ENCODE data around the gene RNPEPL1.

The RNPEPL1 gene

DNA sequence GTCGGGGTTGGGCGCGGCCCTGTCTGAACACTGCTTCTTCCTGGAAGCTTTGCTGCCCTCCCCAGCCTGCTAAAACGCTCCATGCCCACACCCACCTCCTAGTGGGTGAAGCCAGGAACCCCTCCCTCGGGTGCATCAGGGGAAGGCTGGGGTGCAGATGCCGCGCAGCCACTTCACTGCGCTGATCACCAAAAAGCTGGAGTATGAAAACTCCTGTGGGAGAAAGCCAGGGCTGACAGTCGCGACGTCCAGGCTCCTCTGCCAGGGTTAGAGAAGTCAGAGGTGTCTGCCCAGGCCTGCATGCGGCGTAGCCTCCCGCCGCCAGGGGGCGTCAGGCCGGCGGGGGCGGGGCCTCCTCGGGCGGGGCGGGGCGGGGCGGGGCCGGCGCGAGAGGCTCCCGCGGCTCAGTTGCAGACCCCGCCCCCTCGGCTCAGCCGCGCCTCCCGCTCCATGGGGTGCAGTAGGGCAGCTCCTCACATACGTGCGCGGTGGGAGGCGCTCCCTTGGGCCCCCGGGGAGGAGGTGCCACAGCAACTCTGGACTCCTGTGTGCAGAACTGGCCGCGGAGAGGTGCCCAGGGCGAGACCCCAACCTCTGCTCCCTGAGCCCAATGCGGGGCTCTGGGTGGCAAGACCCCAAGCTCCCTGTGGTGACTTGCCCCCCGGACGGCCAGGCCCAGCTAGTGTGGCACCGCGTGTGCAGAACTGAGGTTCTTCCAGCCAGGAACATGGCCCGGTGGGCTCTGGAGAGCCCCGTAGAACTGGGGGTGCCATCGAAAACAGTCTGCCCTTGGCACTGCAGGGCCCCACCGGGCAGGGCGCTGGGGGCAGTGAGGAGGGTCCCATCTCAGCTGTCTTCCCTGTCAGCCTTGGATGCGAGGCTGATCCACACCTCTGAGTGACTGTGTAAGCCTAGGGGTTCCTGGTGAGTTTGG, 1.8 kb upstream of the RNPEPL1 start:
- Histone ChIP-seq H4K20me1 (ENCODE audit: low read depth, low read length) (no peaks in the 10 kb centered on the region), H3K36me3 (ENCODE audit: low read length) (no peaks in the 10 kb centered on the region), H3K9ac (ENCODE audit: low read length) (peak overlapping the region; percentile 73), H3K27ac (ENCODE audit: low read depth, low read length) (peak overlapping the region; percentile 93), H3K79me2 (ENCODE audit: insufficient read depth, low read length) (peaks cover 30% of the 10 kb centered on the region), H3K9me2 (replicated peaks; ENCODE audit: insufficient read depth, low read length) (no peaks in the 10 kb centered on the region), H3F3A (ENCODE audit: insufficient read depth) (peaks cover 28% of the 10 kb centered on the region), H3K4me3 (ENCODE audit: insufficient read depth, low read length, poor library complexity, severe bottlenecking) (peak overlapping the region; percentile 56), H3K27me3 (ENCODE audit: low read length) (no peaks in the 10 kb centered on the region), H2AFZ (ENCODE audit: low read depth, low read length, severe bottlenecking) (peak overlapping the region; percentile 23), H3K4me2 (ENCODE audit: low read depth, low read length, poor library complexity, severe bottlenecking) (peak overlapping the region; percentile 93), H3K9me3 (ENCODE audit: insufficient read depth, low read length) (no peaks in the 10 kb centered on the region)
- TF ChIP-seq, protein P1, sequence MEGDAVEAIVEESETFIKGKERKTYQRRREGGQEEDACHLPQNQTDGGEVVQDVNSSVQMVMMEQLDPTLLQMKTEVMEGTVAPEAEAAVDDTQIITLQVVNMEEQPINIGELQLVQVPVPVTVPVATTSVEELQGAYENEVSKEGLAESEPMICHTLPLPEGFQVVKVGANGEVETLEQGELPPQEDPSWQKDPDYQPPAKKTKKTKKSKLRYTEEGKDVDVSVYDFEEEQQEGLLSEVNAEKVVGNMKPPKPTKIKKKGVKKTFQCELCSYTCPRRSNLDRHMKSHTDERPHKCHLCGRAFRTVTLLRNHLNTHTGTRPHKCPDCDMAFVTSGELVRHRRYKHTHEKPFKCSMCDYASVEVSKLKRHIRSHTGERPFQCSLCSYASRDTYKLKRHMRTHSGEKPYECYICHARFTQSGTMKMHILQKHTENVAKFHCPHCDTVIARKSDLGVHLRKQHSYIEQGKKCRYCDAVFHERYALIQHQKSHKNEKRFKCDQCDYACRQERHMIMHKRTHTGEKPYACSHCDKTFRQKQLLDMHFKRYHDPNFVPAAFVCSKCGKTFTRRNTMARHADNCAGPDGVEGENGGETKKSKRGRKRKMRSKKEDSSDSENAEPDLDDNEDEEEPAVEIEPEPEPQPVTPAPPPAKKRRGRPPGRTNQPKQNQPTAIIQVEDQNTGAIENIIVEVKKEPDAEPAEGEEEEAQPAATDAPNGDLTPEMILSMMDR (IDR thresholded peaks at IDR 0.05; ENCODE audit: insufficient read depth, low read length, poor library complexity, severe bottlenecking), result peak; percentile 85
- TF ChIP-seq EZH2phosphoT487 (conservative IDR thresholded peaks at IDR 0.05; ENCODE audit: low read length), result no peak

GRCh38 chr2:240567137-240567871, 980 bp upstream of the RNPEPL1 start:
- Histone ChIP-seq H3K79me2 (ENCODE audit: insufficient read depth, low read length) (peaks cover 24% of the 10 kb centered on the region), H3K9me2 (replicated peaks; ENCODE audit: insufficient read depth, low read length) (no peaks in the 10 kb centered on the region), H3K27ac (ENCODE audit: low read depth, low read length) (peak overlapping the region; percentile 78), H3K9me3 (ENCODE audit: insufficient read depth, low read length) (no peaks in the 10 kb centered on the region), H4K20me1 (ENCODE audit: low read depth, low read length) (no peaks in the 10 kb centered on the region), H3K9ac (ENCODE audit: low read length) (peak overlapping the region; percentile 69), H3K4me3 (ENCODE audit: insufficient read depth, low read length, poor library complexity, severe bottlenecking) (peak overlapping the region; percentile 56), H3K27me3 (ENCODE audit: low read length) (no peaks in the 10 kb centered on the region), H2AFZ (ENCODE audit: low read depth, low read length, severe bottlenecking) (peak overlapping the region; percentile 15), H3K36me3 (ENCODE audit: low read length) (no peaks in the 10 kb centered on the region), H3F3A (ENCODE audit: insufficient read depth) (peaks cover 28% of the 10 kb centered on the region), H3K4me2 (ENCODE audit: low read depth, low read length, poor library complexity, severe bottlenecking) (peak overlapping the region; percentile 92)
- TF ChIP-seq, protein P1 (IDR thresholded peaks at IDR 0.05; ENCODE audit: insufficient read depth, low read length, poor library complexity, severe bottlenecking), result no peak
- no peak for TF ChIP-seq EZH2phosphoT487 (conservative IDR thresholded peaks at IDR 0.05; ENCODE audit: low read length)

- Histone ChIP-seq H3K9me2 (replicated peaks; ENCODE audit: insufficient read depth, low read length) (no peaks in the 10 kb centered on the region), H3K9me3 (ENCODE audit: insufficient read depth, low read length) (no peaks in the 10 kb centered on the region), H3K4me3 (ENCODE audit: insufficient read depth, low read length, poor library complexity, severe bottlenecking) (peak overlapping the region; percentile 70), H4K20me1 (ENCODE audit: low read depth, low read length) (no peaks in the 10 kb centered on the region), H3K79me2 (ENCODE audit: insufficient read depth, low read length) (peaks cover 24% of the 10 kb centered on the region), H3K9ac (ENCODE audit: low read length) (peak overlapping the region; percentile 77), H3K36me3 (ENCODE audit: low read length) (no peaks in the 10 kb centered on the region), H2AFZ (ENCODE audit: low read depth, low read length, severe bottlenecking) (no peak overlapping the region), H3K27ac (ENCODE audit: low read depth, low read length) (peak overlapping the region; percentile 65), H3K4me2 (ENCODE audit: low read depth, low read length, poor library complexity, severe bottlenecking) (peak overlapping the region; percentile 65), H3K27me3 (ENCODE audit: low read length) (no peaks in the 10 kb centered on the region), H3F3A (ENCODE audit: insufficient read depth) (peaks cover 23% of the 10 kb centered on the region)
- TF ChIP-seq, protein P1 (IDR thresholded peaks at IDR 0.05; ENCODE audit: insufficient read depth, low read length, poor library complexity, severe bottlenecking), result no peak
- TF ChIP-seq EZH2phosphoT487 (conservative IDR thresholded peaks at IDR 0.05; ENCODE audit: low read length), result no peak
Observed at GRCh38 chr2:240568678-240569522, 616 bp downstream of the RNPEPL1 start.
